HG03521 (cell line): ENCODE data around the gene SMARCAL1.

Source experiments
- ATAC-seq: cut with Tn5 transposase; IDR thresholded peaks from one replicate; pipeline ENCODE4 v1.9.1; 2021; ENCODE audit warnings: mild to moderate bottlenecking, moderate library complexity; ENCODE audit not compliant: unreplicated experiment

The SMARCAL1 gene

GRCh38 chr2:216473187-216473586, 60.9 kb downstream of the SMARCAL1 start:
- no peak for ATAC-seq

GRCh38 chr2:216474925-216475670, 62.8 kb downstream of the SMARCAL1 start:
- ATAC-seq: peak; percentile 63

DNA sequence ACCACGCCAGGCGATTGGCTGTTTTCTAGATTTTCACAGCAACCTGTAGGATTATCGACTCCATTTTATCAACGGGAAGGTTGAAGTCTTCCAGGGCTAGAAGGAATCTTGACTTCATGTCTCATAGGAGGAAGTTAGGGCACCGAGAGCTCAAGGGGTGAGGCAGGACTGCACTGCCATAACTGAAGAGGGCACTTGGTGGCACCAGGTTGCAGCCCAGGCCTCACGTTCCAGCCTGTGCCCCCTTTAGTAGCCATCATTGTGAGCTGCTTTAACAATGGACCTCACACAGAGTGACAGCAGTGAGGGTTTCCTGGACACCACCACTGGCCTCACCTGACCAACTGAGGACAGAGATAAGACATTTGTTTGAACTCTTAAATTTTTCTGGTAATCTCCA, 63.5 kb downstream of the SMARCAL1 start:
- ATAC-seq: no peak

DNA sequence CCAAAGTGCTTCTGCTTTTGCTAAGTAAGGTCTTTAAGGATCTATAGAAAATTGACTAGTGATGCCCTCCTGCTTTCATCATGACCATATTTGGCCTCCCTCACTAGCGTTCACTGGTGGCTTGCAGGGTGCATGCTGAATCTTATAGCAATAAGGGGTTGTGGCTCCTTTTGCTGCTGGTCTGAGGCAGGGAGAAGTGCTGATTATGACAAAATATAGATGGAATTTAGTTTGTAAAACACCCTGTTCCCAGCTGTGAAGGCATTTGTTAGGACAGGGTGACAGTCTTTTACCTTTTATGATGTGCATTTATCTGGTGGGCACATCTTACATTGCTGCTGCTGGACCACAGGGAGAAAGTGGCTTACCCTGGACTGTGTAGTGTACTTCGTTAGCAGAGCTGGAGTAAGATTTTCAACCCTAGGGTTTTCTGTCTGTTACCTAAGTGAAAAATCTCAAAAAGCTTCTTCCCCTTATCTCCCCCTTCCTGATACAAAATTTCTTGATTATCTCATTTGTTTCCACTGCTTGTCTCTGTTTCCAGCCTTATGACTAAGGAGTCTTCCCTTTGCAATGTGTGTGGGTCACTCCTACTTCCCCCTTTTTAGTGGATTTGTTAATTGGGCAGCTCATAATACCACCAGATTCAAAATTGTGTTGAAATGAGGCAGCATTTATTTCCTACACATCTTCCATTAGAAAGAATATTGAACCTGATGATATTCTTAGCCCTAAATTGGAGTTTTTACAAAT, 65.2 kb downstream of the SMARCAL1 start:
- ATAC-seq: no peak

GRCh38 chr2:216478151-216478550, 65.9 kb downstream of the SMARCAL1 start:
- no peak for ATAC-seq

DNA sequence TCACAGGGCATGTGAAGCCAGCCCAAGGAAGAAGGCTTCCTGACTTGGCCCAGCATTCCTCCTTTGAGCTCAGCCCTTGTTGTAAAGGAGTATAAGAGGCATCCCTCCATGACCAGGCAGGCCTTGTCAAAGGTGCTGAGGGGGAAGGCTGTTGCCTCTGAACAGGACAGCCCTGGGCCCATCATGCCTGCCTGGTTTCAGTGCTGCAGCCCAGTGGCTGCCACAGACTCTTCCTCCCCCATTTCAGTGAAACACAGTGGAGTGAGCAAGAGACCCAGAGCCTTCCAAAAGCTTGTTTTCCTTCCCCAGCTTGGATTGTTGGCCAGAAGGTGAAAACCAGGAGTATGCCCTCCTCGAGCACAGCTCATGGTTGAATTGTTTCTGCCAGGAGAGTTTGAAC, 66.5 kb downstream of the SMARCAL1 start:
- no peak for ATAC-seq

DNA sequence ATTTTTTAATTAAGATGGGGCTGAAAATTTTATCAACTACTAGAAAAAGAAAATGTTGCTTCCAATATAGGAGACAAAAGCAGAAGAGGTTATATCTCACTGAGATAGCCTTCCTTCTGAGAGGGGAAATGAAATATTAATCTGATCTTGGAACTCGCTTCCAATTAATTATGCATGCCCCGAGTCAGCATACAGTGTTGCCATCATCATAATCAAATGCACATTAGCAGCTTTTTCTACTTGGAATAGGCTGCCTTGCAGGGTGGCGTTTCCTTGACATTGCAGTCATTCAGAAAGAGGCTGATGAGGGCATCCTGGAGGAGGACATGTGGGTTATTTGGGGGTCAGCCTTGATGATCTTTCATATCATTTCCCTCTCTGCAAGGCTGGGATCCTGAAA, 67.9 kb downstream of the SMARCAL1 start:
- ATAC-seq: no peak

DNA sequence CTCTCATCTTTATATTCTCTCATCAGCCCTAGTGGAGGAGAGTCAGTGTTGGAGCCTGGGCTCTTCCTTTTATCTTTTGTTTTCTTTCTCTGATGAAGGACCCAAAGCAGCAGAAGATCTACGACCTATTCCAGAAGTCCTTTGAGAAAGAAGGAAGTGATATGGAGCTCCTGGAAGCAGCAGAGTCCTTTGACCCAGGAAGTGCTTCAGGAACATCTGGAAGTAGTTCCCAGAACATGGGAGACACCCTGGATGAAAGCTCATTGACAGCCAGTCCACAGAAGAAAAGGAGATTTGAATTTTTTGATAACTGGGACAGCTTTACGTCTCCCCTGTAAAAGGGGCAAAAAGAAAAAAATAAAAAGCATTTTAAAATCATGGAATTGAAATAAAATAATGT, 70.4 kb downstream of the SMARCAL1 start:
- no peak for ATAC-seq

DNA sequence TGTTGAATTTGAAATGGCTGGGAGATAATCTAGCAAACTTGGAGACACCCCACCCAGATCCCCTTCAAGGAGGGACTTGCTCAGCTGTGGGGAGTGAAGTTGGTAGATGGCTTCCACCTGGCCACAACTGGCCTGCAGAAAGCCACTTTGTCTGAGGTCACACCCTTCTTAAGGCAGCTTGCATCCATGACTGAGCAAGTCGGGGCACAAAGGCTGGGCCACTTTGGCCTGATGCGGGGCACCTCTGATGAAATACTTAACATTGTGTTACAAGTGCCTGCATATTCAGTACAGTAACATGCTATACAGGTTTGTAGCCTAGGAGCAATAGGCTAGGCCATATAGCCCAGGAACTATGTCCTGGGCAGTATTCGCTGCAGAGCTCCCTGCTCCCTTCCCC, 73.0 kb downstream of the SMARCAL1 start:
- ATAC-seq: no peak

DNA sequence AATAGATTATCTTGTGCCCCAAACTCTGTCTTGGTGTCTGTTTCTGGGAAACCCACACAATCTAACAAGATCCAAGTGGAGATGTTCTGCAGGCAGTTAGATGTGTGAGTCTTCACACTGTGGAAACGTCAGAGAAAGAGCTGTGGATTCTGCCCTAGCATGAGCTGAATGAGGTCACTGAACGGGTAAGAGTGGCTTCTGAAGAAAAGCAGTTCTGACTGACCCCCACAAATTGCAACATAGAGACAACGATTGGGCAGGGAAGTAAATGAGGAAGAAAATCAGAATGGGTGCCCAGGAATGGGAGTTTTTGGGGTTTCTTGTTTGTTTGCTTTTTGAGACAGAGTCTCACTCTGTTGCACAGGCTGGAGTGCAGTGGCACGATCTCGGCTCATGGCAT, 73.5 kb downstream of the SMARCAL1 start:
- ATAC-seq: no peak

- ATAC-seq: no peak
Measured at GRCh38 chr2:216486271-216486670, 74.0 kb downstream of the SMARCAL1 start.

- no peak for ATAC-seq
Measured at GRCh38 chr2:216486708-216487107, 74.4 kb downstream of the SMARCAL1 start.

DNA sequence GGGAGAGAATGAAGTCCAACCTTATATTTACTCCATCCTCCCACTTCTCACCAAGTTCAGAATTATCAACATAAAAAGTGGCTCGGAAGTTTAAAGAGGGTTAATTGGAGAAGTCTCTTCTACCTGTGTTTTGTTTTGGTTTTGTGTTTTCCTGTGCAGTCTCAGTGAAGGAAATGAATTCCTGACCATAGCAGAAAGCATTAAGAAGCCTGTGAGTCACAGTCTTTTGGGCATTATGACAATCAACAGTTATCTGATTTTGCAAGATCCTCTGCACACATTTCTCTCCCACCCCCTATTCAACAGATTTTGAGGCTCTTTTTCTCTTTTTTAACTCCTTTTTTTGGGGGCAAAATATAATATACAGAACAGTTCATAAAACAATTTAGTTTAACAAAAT, 77.8 kb downstream of the SMARCAL1 start:
- ATAC-seq: no peak

DNA sequence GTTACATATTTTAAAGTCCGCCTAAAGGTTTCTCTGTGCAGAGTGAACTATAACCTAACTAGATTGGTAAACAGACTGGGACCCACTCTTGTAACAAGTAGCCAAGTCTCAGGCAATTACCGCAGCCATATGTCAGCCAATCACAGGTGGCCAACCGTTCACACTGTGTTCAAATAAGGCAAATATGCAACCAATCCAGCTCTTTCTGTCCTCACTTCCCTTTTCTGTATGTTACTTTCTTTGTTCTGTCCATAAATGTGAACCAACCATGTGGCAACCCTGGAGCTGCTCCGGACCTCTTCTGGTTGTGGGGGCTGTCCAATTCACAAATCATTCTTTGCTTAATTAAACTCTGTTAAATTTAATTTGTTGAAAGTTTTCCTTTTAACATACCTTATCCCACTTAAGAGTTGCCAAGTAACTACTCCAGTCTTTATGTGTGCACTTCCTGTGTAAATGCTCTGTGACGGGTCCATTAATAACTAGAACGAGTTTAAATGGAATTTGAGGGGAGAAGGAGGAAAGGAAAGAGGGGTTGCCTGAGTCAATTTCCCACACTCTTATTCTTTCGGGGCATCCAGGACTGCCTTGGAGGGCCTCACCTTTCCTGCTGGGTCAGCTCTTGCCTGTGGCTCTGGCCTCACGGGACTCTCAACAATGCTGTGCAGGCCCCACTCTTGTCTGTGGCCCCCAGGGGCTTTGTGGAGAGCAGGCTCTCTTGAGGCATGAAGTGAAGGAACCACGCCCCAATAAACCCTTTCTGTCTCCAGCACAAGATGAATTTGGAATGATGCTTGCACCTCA, 79.7 kb downstream of the SMARCAL1 start:
- ATAC-seq: peak; percentile 66

GRCh38 chr2:216492597-216493333, 80.5 kb downstream of the SMARCAL1 start:
- ATAC-seq: no peak

- ATAC-seq: no peak
Measured at GRCh38 chr2:216493334-216493685, 81.0 kb downstream of the SMARCAL1 start.

DNA sequence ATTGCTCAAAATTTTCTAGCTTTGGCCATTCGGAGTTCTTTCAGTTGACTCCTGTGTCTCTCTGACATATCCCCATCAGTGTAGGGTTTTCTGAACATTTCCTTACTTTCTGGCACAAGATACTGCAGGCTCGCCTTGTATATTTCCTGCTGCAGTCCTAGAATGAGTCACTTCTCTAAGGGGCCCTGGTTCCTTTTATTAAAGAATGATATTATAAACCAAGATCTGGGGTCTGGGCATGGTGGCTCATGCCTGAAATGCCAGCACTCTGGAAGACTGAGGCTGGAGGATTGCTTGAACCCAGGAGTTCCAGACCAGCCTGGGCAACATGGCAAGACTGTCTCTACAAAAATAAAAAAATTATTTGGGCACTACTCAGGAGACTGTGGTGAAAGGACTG, 83.4 kb downstream of the SMARCAL1 start:
- no peak for ATAC-seq

DNA sequence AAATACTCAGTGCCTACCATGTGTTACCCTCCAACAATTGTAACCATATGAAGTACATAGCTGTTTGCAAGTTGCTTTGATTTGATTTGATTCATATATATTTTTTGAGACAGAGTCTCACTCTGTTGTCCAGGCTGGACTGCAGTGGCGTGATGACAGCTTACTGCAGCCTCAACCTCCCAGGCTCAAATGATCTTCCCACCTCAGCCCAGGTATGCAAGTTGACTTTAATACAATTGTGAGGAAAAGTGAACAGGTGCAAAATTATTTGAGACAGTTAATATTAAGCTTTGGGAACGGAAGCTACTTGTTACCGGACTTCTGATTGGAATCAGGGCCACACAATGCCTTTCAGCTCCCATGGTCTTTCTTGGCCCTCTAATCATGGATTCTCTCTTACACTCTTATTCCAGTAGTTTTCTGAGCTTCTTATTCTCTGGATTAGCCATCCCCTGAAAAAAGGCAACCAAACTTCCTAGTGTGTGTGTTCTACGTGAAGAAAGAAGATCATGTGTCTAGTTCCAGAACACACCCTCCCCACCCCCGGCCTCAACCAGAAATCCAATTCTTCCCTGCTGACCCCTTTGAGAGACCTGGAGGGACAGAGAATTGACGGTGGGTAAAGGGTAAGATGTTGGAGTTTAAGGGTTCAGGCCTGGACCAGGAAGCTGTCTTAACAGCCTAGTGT, 85.2 kb downstream of the SMARCAL1 start:
- ATAC-seq: no peak

DNA sequence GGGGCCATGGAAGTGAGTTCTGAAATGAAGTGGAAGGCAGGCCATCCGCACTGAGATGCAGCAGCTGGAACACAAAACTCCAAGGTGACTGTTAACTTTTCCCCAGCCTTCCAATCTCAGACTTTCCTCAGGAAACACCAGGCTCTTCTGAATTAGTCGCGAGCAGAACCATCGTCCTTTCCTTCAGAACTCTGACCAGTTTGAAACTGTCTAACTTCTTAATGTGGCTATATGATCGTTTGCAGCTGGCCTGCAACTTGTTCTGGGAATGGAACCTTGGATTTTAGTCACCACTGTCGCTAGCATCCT, 85.7 kb downstream of the SMARCAL1 start:
- no peak for ATAC-seq
